IMR-90 (cell line): ENCODE measurements around the gene AGAP2. TPM values are rescaled to one million over a fixed set of nuclear protein-coding genes. Genes with fewer than 3 reads are reported as not detected.

ENCODE experiments used
- ATAC-seq: fragments of 200-7000 bp; cut with Tn5 transposase; 2 replicates; pipeline ENCODE4 v1.9.1; 2020; ENCODE audit warnings: low read depth, mild to moderate bottlenecking, moderate library complexity
- BruUV-seq: library from RNA; stranded (reverse); fragments of 400-500 nt; replicated peaks from 2 replicates; lab custom pipeline; 2021; lab: Mats Ljungman, UMichigan
- CTCF ChIA-PET: fragments of 300-600 bp; formaldehyde crosslinking; extraction: SDS; loops from one replicate; lab custom pipeline; 2021; ENCODE audit warnings: antibody characterized with exemption; lab: Yijun Ruan, JAX
- POLR2A ChIA-PET: fragments of 300-600 bp; sonication (Branson Sonifier 250); formaldehyde crosslinking; loops from one replicate; lab custom pipeline; 2022; ENCODE audit warnings: antibody characterized with exemption; ENCODE audit not compliant: unreplicated experiment; lab: Charles Lee
- DNase-seq: peaks from one replicate; pipeline ENCODE4 v3.0.0; 2013
- H2AFZ ChIP-seq: replicated peaks from 2 replicates; pipeline ENCODE3; 2013; ENCODE audit warnings: low read length, mild to moderate bottlenecking; ENCODE audit not compliant: poor library complexity
- H2AK5ac ChIP-seq: 2 replicates; pipeline ENCODE4 v1.6.1; 2013; ENCODE audit warnings: low read depth, low read length, inconsistent platforms
- H2AK9ac ChIP-seq: replicated peaks from 2 replicates; pipeline ENCODE3; 2013; ENCODE audit warnings: mild to moderate bottlenecking, low read depth, low read length, moderate library complexity; ENCODE audit not compliant: poor library complexity
- H2BK120ac ChIP-seq: 2 replicates; pipeline ENCODE4 v1.6.1; 2013; ENCODE audit warnings: low read depth, low read length, inconsistent platforms
- H2BK15ac ChIP-seq: 3 replicates; pipeline ENCODE4 v1.6.1; 2013; ENCODE audit warnings: low read depth, low read length, inconsistent platforms
- H2BK20ac ChIP-seq: 2 replicates; pipeline ENCODE4 v1.6.1; 2013; ENCODE audit warnings: low read depth, mild to moderate bottlenecking, inconsistent platforms, low read length, moderate library complexity
- H2BK5ac ChIP-seq: 2 replicates; pipeline ENCODE4 v1.6.1; 2013; ENCODE audit warnings: mild to moderate bottlenecking, low read depth, low read length, inconsistent platforms; ENCODE audit not compliant: poor library complexity, severe bottlenecking
- H3K14ac ChIP-seq: replicated peaks from 2 replicates; pipeline ENCODE4 v1.6.1; 2013; ENCODE audit warnings: low read depth, low read length, inconsistent platforms
- H3K18ac ChIP-seq: 2 replicates; pipeline ENCODE4 v1.6.1; 2013; ENCODE audit warnings: low read depth, low read length, control low read depth
- H3K23ac ChIP-seq: 2 replicates; pipeline ENCODE4 v1.6.1; 2013; ENCODE audit warnings: low read depth, low read length, inconsistent platforms
- H3K27ac ChIP-seq: 2 replicates; pipeline ENCODE4 v1.5.1; 2013; ENCODE audit warnings: mild to moderate bottlenecking, control low read depth, low read length; ENCODE audit not compliant: insufficient read depth
- H3K27me3 ChIP-seq: 2 replicates; pipeline ENCODE4 v1.6.1; 2013; ENCODE audit warnings: low read length; ENCODE audit not compliant: control insufficient read depth, insufficient read depth
- H3K36me3 ChIP-seq: 2 replicates; pipeline ENCODE4 v1.6.1; 2013; ENCODE audit warnings: low read length, mixed read lengths; ENCODE audit not compliant: control insufficient read depth, insufficient read depth
- H3K4ac ChIP-seq: 2 replicates; pipeline ENCODE4 v1.6.1; 2013; ENCODE audit warnings: low read depth, low read length, inconsistent platforms
- H3K4me1 ChIP-seq: 2 replicates; pipeline ENCODE4 v1.6.1; 2013; ENCODE audit warnings: low read length, mixed read lengths; ENCODE audit not compliant: control insufficient read depth, insufficient read depth
- H3K4me2 ChIP-seq: 2 replicates; pipeline ENCODE4 v1.6.1; 2013; ENCODE audit warnings: low read depth, mild to moderate bottlenecking, control low read depth, low read length, moderate library complexity
- H3K4me3 ChIP-seq: 2 replicates; pipeline ENCODE4 v1.5.1; 2013; ENCODE audit warnings: low read depth, mild to moderate bottlenecking, control low read depth, low read length, moderate library complexity; ENCODE audit not compliant: insufficient read depth
- H3K56ac ChIP-seq: 2 replicates; pipeline ENCODE4 v1.6.1; 2013; ENCODE audit warnings: low read length, inconsistent platforms; ENCODE audit not compliant: insufficient read depth; ENCODE audit errors: extremely low read depth
- H3K79me1 ChIP-seq, 2 experiments: 2 replicates each; pipeline ENCODE4 v1.6.1; 2013; ENCODE audit warnings: low read length in 2 of 2, inconsistent platforms in 1 of 2, low read depth in 1 of 2
- H3K9ac ChIP-seq: 2 replicates; pipeline ENCODE4 v1.6.1; 2013; ENCODE audit warnings: low read depth, low read length, control low read depth
- H3K9me1 ChIP-seq: 2 replicates; pipeline ENCODE4 v1.6.1; 2013; ENCODE audit warnings: low read length, inconsistent platforms; ENCODE audit not compliant: insufficient read depth
- H3K9me3 ChIP-seq: 2 replicates; pipeline ENCODE4 v1.6.1; 2013; ENCODE audit warnings: low read length; ENCODE audit not compliant: control insufficient read depth, insufficient read depth
- H4K20me1 ChIP-seq: 2 replicates; pipeline ENCODE4 v1.6.1; 2013; ENCODE audit warnings: low read length, inconsistent platforms; ENCODE audit not compliant: insufficient read depth
- H4K5ac ChIP-seq: 2 replicates; pipeline ENCODE4 v1.6.1; 2013; ENCODE audit warnings: mild to moderate bottlenecking, low read depth, low read length, control low read depth
- H4K8ac ChIP-seq, 2 experiments: 2 replicates each; pipeline ENCODE4 v1.6.1; 2013; ENCODE audit warnings: low read depth in 2 of 2, low read length in 2 of 2, control low read depth in 1 of 2, inconsistent platforms in 1 of 2
- H4K91ac ChIP-seq: 2 replicates; pipeline ENCODE4 v1.6.1; 2013; ENCODE audit warnings: low read depth, low read length, inconsistent platforms; ENCODE audit not compliant: insufficient read depth
- BHLHE40 ChIP-seq: fragments of 150-350 bp; IDR thresholded peaks from 2 replicates; pipeline ENCODE4 v1.6.1; 2016; ENCODE audit warnings: mild to moderate bottlenecking, low read depth, low read length
- CEBPB ChIP-seq: IDR thresholded peaks from 2 replicates; pipeline ENCODE4 v1.6.1; 2012; ENCODE audit warnings: low read depth, low read length, improper control_type of control experiment
- CHD1 ChIP-seq: IDR thresholded peaks from 2 replicates; pipeline ENCODE4 v1.6.1; 2012; ENCODE audit warnings: low read depth, low read length, improper control_type of control experiment
- FOS ChIP-seq: fragments of 150-350 bp; IDR thresholded peaks from 2 replicates; pipeline ENCODE4 v1.6.1; 2016; ENCODE audit warnings: low read depth, low read length
- MAFK ChIP-seq: IDR thresholded peaks from 2 replicates; pipeline ENCODE4 v1.6.1; 2012; ENCODE audit warnings: low read depth, low read length, improper control_type of control experiment
- MAZ ChIP-seq: IDR thresholded peaks from 2 replicates; pipeline ENCODE4 v1.6.1; 2012; ENCODE audit warnings: low read depth, mild to moderate bottlenecking, low read length, improper control_type of control experiment, moderate library complexity, borderline replicate concordance
- MXI1 ChIP-seq: IDR thresholded peaks from 2 replicates; pipeline ENCODE4 v1.6.1; 2012; ENCODE audit warnings: low read depth, mild to moderate bottlenecking, low read length, moderate library complexity, borderline replicate concordance
- POLR2A ChIP-seq: IDR thresholded peaks from 2 replicates; pipeline ENCODE4 v1.6.1; 2012; ENCODE audit warnings: mild to moderate bottlenecking, low read depth, low read length
- RAD21 ChIP-seq: IDR thresholded peaks from 2 replicates; pipeline ENCODE4 v1.6.1; 2012; ENCODE audit warnings: low read length, improper control_type of control experiment
- RCOR1 ChIP-seq: IDR thresholded peaks from 2 replicates; pipeline ENCODE4 v1.6.1; 2012; ENCODE audit warnings: mild to moderate bottlenecking, low read length, improper control_type of control experiment; ENCODE audit not compliant: insufficient replicate concordance
- RFX5 ChIP-seq: IDR thresholded peaks from 2 replicates; pipeline ENCODE4 v1.8.0; 2012; ENCODE audit warnings: low read depth, mild to moderate bottlenecking, low read length, moderate library complexity
- SMC3 ChIP-seq: fragments of 150-350 bp; IDR thresholded peaks from 2 replicates; pipeline ENCODE4 v1.6.1; 2016; ENCODE audit warnings: low read depth, mild to moderate bottlenecking, antibody characterized with exemption, low read length, moderate library complexity
- WGBS, 2 experiments: methylation state at CpG; one replicate each; pipeline versions ENCODE4 v1.1.5 to v1.1.7; 2013; ENCODE audit warnings: missing lambda C conversion rate in 2 of 2; ENCODE audit not compliant: insufficient read length in 1 of 2; ENCODE audit errors: extremely low coverage in 2 of 2; 5-methylcytosine and 5-hydroxymethylcytosine counted together
- dilution Hi-C: fragments of 300-500 bp; cut with HindIII; formaldehyde crosslinking; loops from one replicate; pipeline ENCODE4 v1.14.3; 2018; ENCODE audit warnings: low sequenced_read_pairs; ENCODE audit not compliant: unreplicated experiment
- in situ Hi-C: fragments of 300-500 bp; cut with MboI; formaldehyde crosslinking; loops from 3 replicates; pipeline ENCODE4 v1.14.3; 2019; ENCODE audit warnings: low sequenced_read_pairs, inconsistent platforms, mixed read lengths
- intact Hi-C: fragments of 100-400 bp; cut with micrococcal nuclease; formaldehyde crosslinking; loops from 2 replicates; pipeline ENCODE4 v1.10.0; 2022
- polyA plus RNA-seq, 3 experiments: library from polyadenylated mRNA; depleted of rRNA; stranded (reverse); fragments of >200 nt; gene quantifications; 2 replicates each; pipeline ENCODE4 v1.2.3, GENCODE V29; 2012; ENCODE audit warnings: low replicate concordance in 1 of 3
- total RNA-seq: library from RNA; depleted of rRNA; stranded (reverse); fragments of >200 nt; gene quantifications from 2 replicates; pipeline ENCODE4 v1.2.3, GENCODE V29; 2012
- TF ChIP-seq, protein P1 (sequence below): conservative IDR thresholded peaks from 2 replicates; pipeline ENCODE4 v1.5.1; 2012; ENCODE audit warnings: mild to moderate bottlenecking, low read depth, low read length, improper control_type of control experiment

Gene AGAP2
- total and polyA plus RNA-seq, 2 of the 4 experiments (the other 2 are of a cell fraction), result 0.03 to 0.18 TPM

- in situ Hi-C loops (no loop called here), dilution Hi-C loops (no loop called here), intact Hi-C loops (no loop called here)
- H3K9me1 ChIP-seq, result no peaks in the 10 kb centered on the region
- H3K4ac ChIP-seq, result no peak overlapping the region
- ChIA-PET CTCF (no interaction called here), POLR2A (no interaction called here)
- no peak overlapping the region for H3K9ac ChIP-seq
- H2AFZ ChIP-seq, result no peak overlapping the region
- no peaks in the 10 kb centered on the region for H3K27me3 ChIP-seq
- no peak overlapping the region for H3K23ac ChIP-seq
- peaks cover 10 to 20% of the 10 kb centered on the region in 2 experiments; a peak in 3 of 4 replicates for H3K79me1 ChIP-seq
- H3K27ac ChIP-seq, result no peak overlapping the region
- DNase-seq (peak; percentile 46), ATAC-seq (no peak)
- no peak overlapping the region for H4K5ac ChIP-seq
- H2BK5ac ChIP-seq, result no peak overlapping the region
- H3K56ac ChIP-seq, result no peak overlapping the region
- H3K4me2 ChIP-seq, result no peak overlapping the region
- H2BK15ac ChIP-seq, result no peak overlapping the region
- H4K91ac ChIP-seq, result no peak overlapping the region
- no peak overlapping the region for H2AK5ac ChIP-seq
- no peak overlapping the region for H3K4me3 ChIP-seq
- H3K36me3 ChIP-seq, result peaks cover 4% of the 10 kb centered on the region
- no peak for TF ChIP-seq RCOR1
- no peak for TF ChIP-seq MAZ
- TF ChIP-seq BHLHE40, result no peak
- TF ChIP-seq, protein P1, sequence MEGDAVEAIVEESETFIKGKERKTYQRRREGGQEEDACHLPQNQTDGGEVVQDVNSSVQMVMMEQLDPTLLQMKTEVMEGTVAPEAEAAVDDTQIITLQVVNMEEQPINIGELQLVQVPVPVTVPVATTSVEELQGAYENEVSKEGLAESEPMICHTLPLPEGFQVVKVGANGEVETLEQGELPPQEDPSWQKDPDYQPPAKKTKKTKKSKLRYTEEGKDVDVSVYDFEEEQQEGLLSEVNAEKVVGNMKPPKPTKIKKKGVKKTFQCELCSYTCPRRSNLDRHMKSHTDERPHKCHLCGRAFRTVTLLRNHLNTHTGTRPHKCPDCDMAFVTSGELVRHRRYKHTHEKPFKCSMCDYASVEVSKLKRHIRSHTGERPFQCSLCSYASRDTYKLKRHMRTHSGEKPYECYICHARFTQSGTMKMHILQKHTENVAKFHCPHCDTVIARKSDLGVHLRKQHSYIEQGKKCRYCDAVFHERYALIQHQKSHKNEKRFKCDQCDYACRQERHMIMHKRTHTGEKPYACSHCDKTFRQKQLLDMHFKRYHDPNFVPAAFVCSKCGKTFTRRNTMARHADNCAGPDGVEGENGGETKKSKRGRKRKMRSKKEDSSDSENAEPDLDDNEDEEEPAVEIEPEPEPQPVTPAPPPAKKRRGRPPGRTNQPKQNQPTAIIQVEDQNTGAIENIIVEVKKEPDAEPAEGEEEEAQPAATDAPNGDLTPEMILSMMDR, result no peak
- TF ChIP-seq CHD1, result no peak
- TF ChIP-seq SMC3, result no peak
- TF ChIP-seq FOS, result no peak
- no peak for TF ChIP-seq RFX5
- TF ChIP-seq MXI1, result no peak
- TF ChIP-seq CEBPB, result no peak
- no peak for TF ChIP-seq RAD21
- no peak for TF ChIP-seq POLR2A
- TF ChIP-seq MAFK, result no peak
- H2BK120ac ChIP-seq, result no peak overlapping the region
- H2BK20ac ChIP-seq, result no peak overlapping the region
- 0 out of 2 replicates have a peak, but pooled peaks cover 2% of the 10 kb centered on the region for H3K4me1 ChIP-seq
- WGBS, 2 experiments, result no CpG with 5 or more reads among the region's 1 CpG
- BruUV-seq, result no TSS peak
- H2AK9ac ChIP-seq, result no peak overlapping the region
- no peak overlapping the region for H3K18ac ChIP-seq
- H3K14ac ChIP-seq, result no peak overlapping the region
- H4K20me1 ChIP-seq, result no peaks in the 10 kb centered on the region
- H4K8ac ChIP-seq, result no peak overlapping the region
- H3K9me3 ChIP-seq, result no peaks in the 10 kb centered on the region
These were observed 41.2 kb upstream of the AGAP2 start for GRCh38 chr12:57779736-57780135.
